Measurements from ENCODE around the gene CHPF2. TPM values are rescaled to one million over a fixed set of nuclear protein-coding genes. Genes with fewer than 3 reads are reported as not detected.

The CHPF2 gene
- total and polyA plus RNA-seq, 2 of the 13 experiments (the other 11 are each of a cell fraction or from before 2014, with no cell fraction given): 15.4 to 21.5 TPM

- TF ChIP-seq AHDC1 (CRISPR knock-in tag; IDR thresholded peaks at IDR 0.05; ENCODE audit: borderline replicate concordance) (no peak), SP4 (CRISPR knock-in tag; IDR thresholded peaks at IDR 0.05) (peak; percentile 74), MTERF4 (CRISPR knock-in tag; IDR thresholded peaks at IDR 0.05) (peak; percentile 67; the same call in 1 of the 2 replicates), NR2F1 (CRISPR knock-in tag; IDR thresholded peaks at IDR 0.05) (no peak), RBM39 (IDR thresholded peaks at IDR 0.05; ENCODE audit: low read depth, low read length, poor library complexity, severe bottlenecking) (peak; percentile 31), ELF4 (CRISPR knock-in tag; IDR thresholded peaks at IDR 0.05; ENCODE audit: borderline replicate concordance) (peak; percentile 20; the same call in 1 of the 2 replicates), ZNF235 (CRISPR knock-in tag; IDR thresholded peaks at IDR 0.05; ENCODE audit: borderline replicate concordance) (no peak), POLR2A (IDR thresholded peaks at IDR 0.05; ENCODE audit: insufficient read depth in 1 of 2, low read depth in 2 of 2, low read length in 2 of 2) (peak; percentile 68 to 72), TP53 (CRISPR knock-in tag; conservative IDR thresholded peaks at IDR 0.05) (0 out of 2 replicates have a peak, but pooled peaks have one; percentile 49), ZNF318 (CRISPR knock-in tag; IDR thresholded peaks at IDR 0.05) (no peak)
Observed at GRCh38 chr7:151226875-151227782, 5.2 kb upstream of the CHPF2 start, which contains the start of gene ABCF2 (continued).

Measured in HepG2 (cell line).